HEK293 (cell line): Measurements from ENCODE around the gene PARP2.

Experiments used
- CTCF ChIA-PET: fragments of 350-600 bp; formaldehyde crosslinking; extraction: SDS; loops from one replicate; lab custom pipeline; 2021; ENCODE audit warnings: antibody characterized with exemption; lab: Yijun Ruan, JAX
- POLR2A ChIA-PET: fragments of 300-600 bp; formaldehyde crosslinking; extraction: SDS; loops from one replicate; lab custom pipeline; 2020; ENCODE audit warnings: antibody characterized with exemption, inconsistent platforms; lab: Yijun Ruan, JAX
- H3K27ac ChIP-seq: fragments of 200-500 bp; sonication (Bioruptor generic); 2 replicates; pipeline ENCODE4 v1.5.1; 2014; ENCODE audit warnings: low read depth, low read length, control low read depth, inconsistent platforms; ENCODE audit errors: extremely low read depth
- H3K36me3 ChIP-seq, 2 experiments: fragments of 200-500 bp in 1 of 2; sonication (Bioruptor generic) in 1 of 2; 1 replicate in 1 of 2; 2 replicates in 1 of 2; pipeline ENCODE4 v1.5.1; 2014 to 2017; ENCODE audit warnings: inconsistent platforms in 2 of 2, low read length in 2 of 2; ENCODE audit not compliant: control insufficient read depth in 2 of 2, insufficient read depth in 1 of 2
- H3K4me1 ChIP-seq: fragments of 200-500 bp; sonication (Bioruptor generic); 2 replicates; pipeline ENCODE4 v1.5.1; 2014; ENCODE audit warnings: mild to moderate bottlenecking, low read length, inconsistent platforms; ENCODE audit not compliant: control insufficient read depth, insufficient read depth
- H3K4me3 ChIP-seq: 2 replicates; pipeline ENCODE4 v1.5.1; 2011; ENCODE audit warnings: low read depth, mild to moderate bottlenecking, control low read depth, low read length, moderate library complexity
- H3K9me3 ChIP-seq: fragments of 200-500 bp; sonication (Bioruptor generic); 2 replicates; pipeline ENCODE4 v1.5.1; 2014; ENCODE audit warnings: low read depth, low read length, inconsistent platforms; ENCODE audit not compliant: control insufficient read depth, insufficient read depth
- PRDM6 ChIP-seq: fragments of 450-650 bp; formaldehyde crosslinking; IDR thresholded peaks from 2 replicates; pipeline ENCODE4 v1.5.1; 2017; ENCODE audit warnings: missing biosample characterization, missing genetic modification characterization
- SP3 ChIP-seq: fragments of 450-650 bp; formaldehyde crosslinking; IDR thresholded peaks from 2 replicates; pipeline ENCODE4 v1.5.1; 2016; ENCODE audit warnings: missing biosample characterization, missing genetic modification characterization
- TRIM28 ChIP-seq: IDR thresholded peaks from 2 replicates; pipeline ENCODE4 v1.6.1; 2011; ENCODE audit warnings: low read length, control low read depth, borderline replicate concordance
- ZBTB20 ChIP-seq: fragments of 450-650 bp; formaldehyde crosslinking; IDR thresholded peaks from 2 replicates; pipeline ENCODE4 v1.5.1; 2016; ENCODE audit warnings: missing biosample characterization, missing genetic modification characterization
- ZBTB49 ChIP-seq: fragments of 450-650 bp; formaldehyde crosslinking; IDR thresholded peaks from 2 replicates; pipeline ENCODE4 v1.5.1; 2016; ENCODE audit warnings: missing biosample characterization, missing genetic modification characterization, low read depth
- ZBTB7A ChIP-seq: fragments of 450-650 bp; formaldehyde crosslinking; IDR thresholded peaks from 2 replicates; pipeline ENCODE4 v1.5.1; 2016; ENCODE audit warnings: low read depth, missing biosample characterization, missing genetic modification characterization
- ZFP41 ChIP-seq: fragments of 450-650 bp; formaldehyde crosslinking; IDR thresholded peaks from 2 replicates; pipeline ENCODE4 v1.5.1; 2016; ENCODE audit warnings: missing biosample characterization, missing genetic modification characterization, borderline replicate concordance
- ZNF2 ChIP-seq: fragments of 450-650 bp; formaldehyde crosslinking; IDR thresholded peaks from 2 replicates; pipeline ENCODE4 v1.5.1; 2016; ENCODE audit warnings: missing biosample characterization, missing genetic modification characterization
- ZNF214 ChIP-seq: fragments of 450-650 bp; formaldehyde crosslinking; IDR thresholded peaks from 2 replicates; pipeline ENCODE4 v1.5.1; 2017; ENCODE audit warnings: missing biosample characterization, mild to moderate bottlenecking, missing genetic modification characterization, borderline replicate concordance
- ZNF354C ChIP-seq: fragments of 450-650 bp; formaldehyde crosslinking; IDR thresholded peaks from 2 replicates; pipeline ENCODE4 v1.5.1; 2016; ENCODE audit warnings: missing biosample characterization, missing genetic modification characterization, low read depth, borderline replicate concordance
- ZNF423 ChIP-seq: fragments of 450-650 bp; formaldehyde crosslinking; IDR thresholded peaks from 2 replicates; pipeline ENCODE4 v1.5.1; 2016; ENCODE audit warnings: missing biosample characterization, missing genetic modification characterization
- ZNF529 ChIP-seq: fragments of 450-650 bp; formaldehyde crosslinking; IDR thresholded peaks from 2 replicates; pipeline ENCODE4 v1.5.1; 2017; ENCODE audit warnings: missing genetic modification characterization, missing biosample characterization; ENCODE audit not compliant: insufficient replicate concordance
- ZNF549 ChIP-seq: fragments of 450-650 bp; IDR thresholded peaks from 2 replicates; pipeline ENCODE4 v1.5.1; 2018; ENCODE audit warnings: missing biosample characterization, missing genetic modification characterization, mild to moderate bottlenecking, inconsistent platforms, moderate library complexity
- ZNF560 ChIP-seq: fragments of 450-650 bp; formaldehyde crosslinking; IDR thresholded peaks from 2 replicates; pipeline ENCODE4 v1.5.1; 2017; ENCODE audit warnings: missing biosample characterization, missing genetic modification characterization, borderline replicate concordance
- ZNF585B ChIP-seq: fragments of 450-650 bp; formaldehyde crosslinking; IDR thresholded peaks from 2 replicates; pipeline ENCODE4 v1.5.1; 2016; ENCODE audit warnings: missing biosample characterization, missing genetic modification characterization
- ZSCAN16 ChIP-seq: fragments of 450-650 bp; formaldehyde crosslinking; IDR thresholded peaks from 2 replicates; pipeline ENCODE4 v1.5.1; 2016; ENCODE audit warnings: missing biosample characterization, missing genetic modification characterization
- TF ChIP-seq, protein P1 (sequence below): fragments of 450-650 bp; formaldehyde crosslinking; IDR thresholded peaks from 2 replicates; pipeline ENCODE4 v1.5.1; 2016; ENCODE audit warnings: missing biosample characterization, missing genetic modification characterization
- TF ChIP-seq, protein P2 (sequence below): fragments of 450-650 bp; formaldehyde crosslinking; IDR thresholded peaks from 2 replicates; pipeline ENCODE4 v1.5.1; 2016; ENCODE audit warnings: missing biosample characterization, missing genetic modification characterization

The PARP2 gene

DNA sequence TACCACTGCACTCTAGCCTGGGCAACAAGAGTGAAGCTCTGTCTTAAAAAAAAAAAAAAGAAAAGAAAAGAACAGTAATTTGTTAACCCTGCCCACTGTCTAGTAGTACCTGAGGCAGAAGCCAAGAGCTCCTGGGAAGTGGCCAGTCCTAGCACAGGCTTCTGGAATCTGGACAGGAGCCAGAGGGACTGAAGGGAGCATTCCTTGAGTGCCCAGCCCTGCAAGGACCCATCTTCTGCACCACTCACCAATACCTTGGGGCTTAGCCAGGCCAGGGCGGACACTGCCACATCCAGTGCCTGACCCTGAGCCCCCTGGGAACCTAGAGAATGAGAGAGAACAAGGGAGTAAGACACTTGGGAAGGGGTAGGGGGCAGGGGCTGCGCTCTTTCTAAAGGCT lies 33.7 kb downstream of the PARP2 start:
- POLR2A ChIA-PET = no interaction called here
- CTCF ChIA-PET = no interaction called here
- H3K27ac ChIP-seq = no peak overlapping the region
- H3K4me3 ChIP-seq = no peak overlapping the region
- TF ChIP-seq ZSCAN16 (tag by site-specific recombination) = no peak
- no peak for TF ChIP-seq ZNF549 (tag by site-specific recombination)
- no peak for TF ChIP-seq ZNF2 (tag by site-specific recombination)
- no peak for TF ChIP-seq SP3 (tag by site-specific recombination)
- no peak for TF ChIP-seq ZNF214 (tag by site-specific recombination)
- TF ChIP-seq TRIM28 = no peak
- H3K36me3 ChIP-seq = peaks cover 12 to 88% of the 10 kb centered on the region in 2 experiments; a peak in 2 of 3 replicates
- no peaks in the 10 kb centered on the region for H3K4me1 ChIP-seq
- no peaks in the 10 kb centered on the region for H3K9me3 ChIP-seq

- Histone ChIP-seq H3K27ac (no peak overlapping the region), H3K4me3 (no peak overlapping the region), H3K9me3 (no peaks in the 10 kb centered on the region), H3K4me1 (no peaks in the 10 kb centered on the region; the same call in 1 of the 2 replicates), H3K36me3 (peaks cover 10 to 91% of the 10 kb centered on the region in 2 experiments; a peak in 2 of 3 replicates)
- ChIA-PET POLR2A (no interaction called here), CTCF (no interaction called here)
- TF ChIP-seq, protein P1, sequence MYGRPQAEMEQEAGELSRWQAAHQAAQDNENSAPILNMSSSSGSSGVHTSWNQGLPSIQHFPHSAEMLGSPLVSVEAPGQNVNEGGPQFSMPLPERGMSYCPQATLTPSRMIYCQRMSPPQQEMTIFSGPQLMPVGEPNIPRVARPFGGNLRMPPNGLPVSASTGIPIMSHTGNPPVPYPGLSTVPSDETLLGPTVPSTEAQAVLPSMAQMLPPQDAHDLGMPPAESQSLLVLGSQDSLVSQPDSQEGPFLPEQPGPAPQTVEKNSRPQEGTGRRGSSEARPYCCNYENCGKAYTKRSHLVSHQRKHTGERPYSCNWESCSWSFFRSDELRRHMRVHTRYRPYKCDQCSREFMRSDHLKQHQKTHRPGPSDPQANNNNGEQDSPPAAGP = no peak
- TF ChIP-seq ZFP41 = no peak
These were observed 36.3 kb downstream of the PARP2 start for GRCh38 chr14:20379743-20380142.

DNA sequence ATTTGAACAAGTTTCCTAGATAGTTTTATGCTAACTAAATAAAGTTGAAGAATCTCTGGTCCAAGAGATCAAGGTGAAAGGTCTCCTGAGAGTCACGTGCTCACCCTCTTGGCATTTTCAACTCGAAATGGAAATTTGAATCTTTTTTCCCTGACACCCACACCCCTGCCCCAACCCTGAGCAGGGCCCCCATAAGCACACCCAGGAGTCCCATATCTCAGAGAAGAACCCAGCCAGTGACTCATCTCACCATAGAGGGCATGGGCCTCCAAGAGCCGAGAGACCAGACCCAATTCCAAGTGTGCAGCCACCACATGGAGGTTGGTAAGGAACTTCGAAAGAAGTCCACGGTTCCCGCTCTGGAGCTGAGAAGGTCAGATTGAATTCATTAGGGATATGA lies 37.2 kb downstream of the PARP2 start:
- no peak overlapping the region for H3K4me3 ChIP-seq
- CTCF ChIA-PET = interaction anchor here (0.5 kb wide), 1 partner anchor 12 kb away, joined by 3 read pairs; no protein-coding TSS in a partner anchor
- POLR2A ChIA-PET = no interaction called here
- H3K9me3 ChIP-seq = no peaks in the 10 kb centered on the region
- H3K27ac ChIP-seq = no peak overlapping the region
- H3K36me3 ChIP-seq = peaks cover 10 to 93% of the 10 kb centered on the region in 2 experiments; a peak in 2 of 3 replicates
- H3K4me1 ChIP-seq = no peaks in the 10 kb centered on the region; the same call in 1 of the 2 replicates
- TF ChIP-seq, protein P2, sequence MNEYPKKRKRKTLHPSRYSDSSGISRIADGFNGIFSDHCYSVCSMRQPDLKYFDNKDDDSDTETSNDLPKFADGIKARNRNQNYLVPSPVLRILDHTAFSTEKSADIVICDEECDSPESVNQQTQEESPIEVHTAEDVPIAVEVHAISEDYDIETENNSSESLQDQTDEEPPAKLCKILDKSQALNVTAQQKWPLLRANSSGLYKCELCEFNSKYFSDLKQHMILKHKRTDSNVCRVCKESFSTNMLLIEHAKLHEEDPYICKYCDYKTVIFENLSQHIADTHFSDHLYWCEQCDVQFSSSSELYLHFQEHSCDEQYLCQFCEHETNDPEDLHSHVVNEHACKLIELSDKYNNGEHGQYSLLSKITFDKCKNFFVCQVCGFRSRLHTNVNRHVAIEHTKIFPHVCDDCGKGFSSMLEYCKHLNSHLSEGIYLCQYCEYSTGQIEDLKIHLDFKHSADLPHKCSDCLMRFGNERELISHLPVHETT (tag by site-specific recombination) = no peak
- TF ChIP-seq ZNF529 (no peak), ZBTB20 (no peak), PRDM6 (tag by site-specific recombination) (no peak), ZBTB49 (tag by site-specific recombination) (no peak), ZNF214 (tag by site-specific recombination) (no peak), ZNF560 (tag by site-specific recombination) (no peak), ZNF585B (no peak), ZNF354C (tag by site-specific recombination) (no peak), TRIM28 (no peak), ZNF423 (no peak), ZBTB7A (no peak)
